ENCODE data around the gene DNAJC28.
"Not testable (repeated sequence)": the region's sequence is repeated elsewhere in the genome, so short reads cannot be mapped to it uniquely, and the experiment has no call there.

The DNAJC28 gene

GRCh38 chr21:33480481-33481103 lies 10.9 kb downstream of the DNAJC28 start:
- Histone ChIP-seq H3K9me3 (ENCODE audit: control insufficient read depth, insufficient read depth, low read length) (no peaks in the 10 kb centered on the region), H3K4me3 (ENCODE audit: low read depth, low read length) (peak overlapping the region; percentile 92), H3K27me3 (ENCODE audit: control insufficient read depth, insufficient read depth, low read length) (peaks cover 2% of the 10 kb centered on the region), H3K4me1 (ENCODE audit: control insufficient read depth, insufficient read depth, low read length) (peaks cover 4% of the 10 kb centered on the region), H3K9ac (ENCODE audit: low read depth, low read length) (peak overlapping the region; percentile 68), H3K36me3 (ENCODE audit: control insufficient read depth, insufficient read depth, low read length) (no peaks in the 10 kb centered on the region)

GRCh38 chr21:33479679-33480480 lies 11.6 kb downstream of the DNAJC28 start, which contains the start of gene TMEM50B:
Gene TMEM50B (minus strand): TSS chr21:33479974. CDS start chr21:33468885, 11,089 bp downstream.
- Histone ChIP-seq H3K9me3 (ENCODE audit: control insufficient read depth, insufficient read depth, low read length) (no peaks in the 10 kb centered on the region), H3K9ac (ENCODE audit: low read depth, low read length) (peak within 1 kb of the TSS; percentile 68), H3K4me3 (ENCODE audit: low read depth, low read length) (peak within 1 kb of the TSS; percentile 92), H3K36me3 (ENCODE audit: control insufficient read depth, insufficient read depth, low read length) (no peaks in the 10 kb centered on the region), H3K4me1 (ENCODE audit: control insufficient read depth, insufficient read depth, low read length) (peaks cover 4% of the 10 kb centered on the region), H3K27me3 (ENCODE audit: control insufficient read depth, insufficient read depth, low read length) (peaks cover 2% of the 10 kb centered on the region)

GRCh38 chr21:33478935-33479678 lies 12.4 kb downstream of the DNAJC28 start:
- Histone ChIP-seq H3K4me3 (ENCODE audit: low read depth, low read length) (peak overlapping the region; percentile 50), H3K36me3 (ENCODE audit: control insufficient read depth, insufficient read depth, low read length) (no peaks in the 10 kb centered on the region), H3K9me3 (ENCODE audit: control insufficient read depth, insufficient read depth, low read length) (no peaks in the 10 kb centered on the region), H3K4me1 (ENCODE audit: control insufficient read depth, insufficient read depth, low read length) (peaks cover 4% of the 10 kb centered on the region), H3K27me3 (ENCODE audit: control insufficient read depth, insufficient read depth, low read length) (peaks cover 2% of the 10 kb centered on the region), H3K9ac (ENCODE audit: low read depth, low read length) (peak overlapping the region; percentile 42)

GRCh38 chr21:33478182-33478581 lies 13.3 kb downstream of the DNAJC28 start:
- Histone ChIP-seq H3K27me3 (ENCODE audit: control insufficient read depth, insufficient read depth, low read length) (peaks cover 2% of the 10 kb centered on the region), H3K9me3 (ENCODE audit: control insufficient read depth, insufficient read depth, low read length) (no peaks in the 10 kb centered on the region), H3K9ac (ENCODE audit: low read depth, low read length) (no peak overlapping the region), H3K36me3 (ENCODE audit: control insufficient read depth, insufficient read depth, low read length) (no peaks in the 10 kb centered on the region), H3K4me3 (ENCODE audit: low read depth, low read length) (peak overlapping the region; percentile 50), H3K4me1 (ENCODE audit: control insufficient read depth, insufficient read depth, low read length) (peaks cover 4% of the 10 kb centered on the region)

- Histone ChIP-seq H3K36me3 (ENCODE audit: control insufficient read depth, insufficient read depth, low read length) (no peaks in the 10 kb centered on the region), H3K4me3 (ENCODE audit: low read depth, low read length) (no peak overlapping the region), H3K9ac (ENCODE audit: low read depth, low read length) (no peak overlapping the region), H3K4me1 (ENCODE audit: control insufficient read depth, insufficient read depth, low read length) (peaks cover 4% of the 10 kb centered on the region), H3K9me3 (ENCODE audit: control insufficient read depth, insufficient read depth, low read length) (no peaks in the 10 kb centered on the region), H3K27me3 (ENCODE audit: control insufficient read depth, insufficient read depth, low read length) (peaks cover 2% of the 10 kb centered on the region)
Observed at GRCh38 chr21:33477066-33477465, 14.4 kb downstream of the DNAJC28 start.

- Histone ChIP-seq H3K9me3 (ENCODE audit: control insufficient read depth, insufficient read depth, low read length) (no peaks in the 10 kb centered on the region), H3K4me3 (ENCODE audit: low read depth, low read length) (no peak overlapping the region), H3K36me3 (ENCODE audit: control insufficient read depth, insufficient read depth, low read length) (no peaks in the 10 kb centered on the region), H3K27me3 (ENCODE audit: control insufficient read depth, insufficient read depth, low read length) (no peaks in the 10 kb centered on the region), H3K4me1 (ENCODE audit: control insufficient read depth, insufficient read depth, low read length) (no peaks in the 10 kb centered on the region), H3K9ac (ENCODE audit: low read depth, low read length) (no peak overlapping the region)
Observed at GRCh38 chr21:33473344-33473743, 18.2 kb downstream of the DNAJC28 start.

- Histone ChIP-seq H3K9me3 (ENCODE audit: control insufficient read depth, insufficient read depth, low read length) (no peaks in the 10 kb centered on the region), H3K9ac (ENCODE audit: low read depth, low read length) (no peak overlapping the region), H3K4me3 (ENCODE audit: low read depth, low read length) (no peak overlapping the region), H3K36me3 (ENCODE audit: control insufficient read depth, insufficient read depth, low read length) (no peaks in the 10 kb centered on the region), H3K4me1 (ENCODE audit: control insufficient read depth, insufficient read depth, low read length) (no peaks in the 10 kb centered on the region), H3K27me3 (ENCODE audit: control insufficient read depth, insufficient read depth, low read length) (no peaks in the 10 kb centered on the region)
Observed at GRCh38 chr21:33470701-33471100, 20.8 kb downstream of the DNAJC28 start.

GRCh38 chr21:33469183-33469582 lies 22.3 kb downstream of the DNAJC28 start:
- not testable (repeated sequence) for H3K36me3 ChIP-seq (ENCODE audit: control insufficient read depth, insufficient read depth, low read length)

GRCh38 chr21:33461538-33462250 lies 29.8 kb downstream of the DNAJC28 start:
- Histone ChIP-seq H3K4me3 (ENCODE audit: low read depth, low read length) (no peak overlapping the region), H3K36me3 (ENCODE audit: control insufficient read depth, insufficient read depth, low read length) (no peaks in the 10 kb centered on the region), H3K27me3 (ENCODE audit: control insufficient read depth, insufficient read depth, low read length) (no peaks in the 10 kb centered on the region), H3K4me1 (ENCODE audit: control insufficient read depth, insufficient read depth, low read length) (no peaks in the 10 kb centered on the region), H3K9me3 (ENCODE audit: control insufficient read depth, insufficient read depth, low read length) (no peaks in the 10 kb centered on the region), H3K9ac (ENCODE audit: low read depth, low read length) (no peak overlapping the region)

More at GRCh38 chr21:33469183-33469582, 22.3 kb downstream of the DNAJC28 start:
- H3K9me3 ChIP-seq (ENCODE audit: control insufficient read depth, insufficient read depth, low read length); H3K9ac ChIP-seq (ENCODE audit: low read depth, low read length); H3K4me1 ChIP-seq (ENCODE audit: control insufficient read depth, insufficient read depth, low read length); H3K4me3 ChIP-seq (ENCODE audit: low read depth, low read length); H3K27me3 ChIP-seq (ENCODE audit: control insufficient read depth, insufficient read depth, low read length): not testable (repeated sequence)

- Histone ChIP-seq H3K9me3 (ENCODE audit: control insufficient read depth, insufficient read depth, low read length) (no peaks in the 10 kb centered on the region), H3K9ac (ENCODE audit: low read depth, low read length) (no peak overlapping the region), H3K4me3 (ENCODE audit: low read depth, low read length) (no peak overlapping the region), H3K4me1 (ENCODE audit: control insufficient read depth, insufficient read depth, low read length) (no peaks in the 10 kb centered on the region), H3K36me3 (ENCODE audit: control insufficient read depth, insufficient read depth, low read length) (no peaks in the 10 kb centered on the region), H3K27me3 (ENCODE audit: control insufficient read depth, insufficient read depth, low read length) (no peaks in the 10 kb centered on the region)
Observed at GRCh38 chr21:33458861-33459260, 32.7 kb downstream of the DNAJC28 start.

GRCh38 chr21:33455686-33456446 lies 35.6 kb downstream of the DNAJC28 start:
- Histone ChIP-seq H3K9me3 (ENCODE audit: control insufficient read depth, insufficient read depth, low read length) (no peaks in the 10 kb centered on the region), H3K36me3 (ENCODE audit: control insufficient read depth, insufficient read depth, low read length) (no peaks in the 10 kb centered on the region)

More at GRCh38 chr21:33455686-33456446, 35.6 kb downstream of the DNAJC28 start:
- no peak overlapping the region for H3K9ac ChIP-seq (ENCODE audit: low read depth, low read length)
- no peak overlapping the region for H3K4me3 ChIP-seq (ENCODE audit: low read depth, low read length)
- H3K4me1 ChIP-seq (ENCODE audit: control insufficient read depth, insufficient read depth, low read length): no peaks in the 10 kb centered on the region
- H3K27me3 ChIP-seq (ENCODE audit: control insufficient read depth, insufficient read depth, low read length): no peaks in the 10 kb centered on the region

Data from iPS-15b (cell line).